Mucosa of descending colon (tissue), 3 donors: ENCODE measurements around the gene FGB. TPM values are rescaled to one million over a fixed set of nuclear protein-coding genes. Genes with fewer than 3 reads are reported as not detected.

Source experiments
- ATAC-seq: fragments of 200-7000 bp; cut with Tn5 transposase; one replicate; pipeline ENCODE4 v1.9.1; 2020; ENCODE audit warnings: mild to moderate bottlenecking, moderate library complexity
- DNase-seq, 3 donors: peaks; one replicate each; pipeline ENCODE4 v3.0.0-alpha.2; 2020
- H3K36me3 ChIP-seq: fragments of 200-600 bp; one replicate; pipeline ENCODE4 v1.8.0; 2021; ENCODE audit warnings: low read depth, mild to moderate bottlenecking
- H3K4me1 ChIP-seq: fragments of 200-600 bp; one replicate; pipeline ENCODE4 v1.8.0; 2021; ENCODE audit warnings: low read depth, mild to moderate bottlenecking
- H3K4me3 ChIP-seq: fragments of 200-600 bp; one replicate; pipeline ENCODE4 v1.8.0; 2021; ENCODE audit warnings: mild to moderate bottlenecking
- H3K9me3 ChIP-seq: fragments of 200-600 bp; one replicate; pipeline ENCODE4 v1.8.0; 2021; ENCODE audit warnings: mild to moderate bottlenecking
- intact Hi-C, 2 donors: fragments of 100-400 bp; cut with DNase I in 1 of 2; cut with micrococcal nuclease in 1 of 2; formaldehyde crosslinking; loops; one replicate each; pipeline versions ENCODE4 v1.11.0 to v1.11.1; 2022; cut with DNase I, micrococcal nuclease
- long read RNA-seq, 2 donors: library from polyadenylated mRNA; unstranded; transcript quantifications; one replicate each; pipeline ENCODE4 v2.0.0, GENCODE V29; 2019 to 2021
- total RNA-seq, 3 donors: library from RNA; stranded (reverse); fragmentation: NEBNext Ultra II Directional in 2 of 3; extraction: Animal tissue kit (Norgen Biotek cat#: 25700) in 2 of 3; gene quantifications; one replicate each; pipeline versions ENCODE4 v1.2.1 to v1.2.4, GENCODE V29; 2021 to 2023
- TF ChIP-seq, protein P1 (sequence below): fragments of 200-600 bp; IDR thresholded peaks from one replicate; pipeline ENCODE4 v1.8.0; 2022; ENCODE audit warnings: antibody characterized with exemption, mild to moderate bottlenecking
- donor health status: DM: no; HTN: no; CAD: no; lungs with moderate emphysema.
- donor health status: DM: no; HTN: no; CAD: no.
- donor health status: DM: no; HTN: yes; CAD: no.

The FGB gene
- 1 to 10 TPM in 1 of 3 donors, under 1 TPM in 1, not detected in 1; 0.63 to 1.0 TPM for total RNA-seq
- long read RNA-seq, donor 1 = 0 reads
- long read RNA-seq, donor 2, partial matches to known transcripts = 0 of 1 reads
- long read RNA-seq, donor 2, other reads (novel, unspliced or antisense) = 0 of 1 reads

DNA sequence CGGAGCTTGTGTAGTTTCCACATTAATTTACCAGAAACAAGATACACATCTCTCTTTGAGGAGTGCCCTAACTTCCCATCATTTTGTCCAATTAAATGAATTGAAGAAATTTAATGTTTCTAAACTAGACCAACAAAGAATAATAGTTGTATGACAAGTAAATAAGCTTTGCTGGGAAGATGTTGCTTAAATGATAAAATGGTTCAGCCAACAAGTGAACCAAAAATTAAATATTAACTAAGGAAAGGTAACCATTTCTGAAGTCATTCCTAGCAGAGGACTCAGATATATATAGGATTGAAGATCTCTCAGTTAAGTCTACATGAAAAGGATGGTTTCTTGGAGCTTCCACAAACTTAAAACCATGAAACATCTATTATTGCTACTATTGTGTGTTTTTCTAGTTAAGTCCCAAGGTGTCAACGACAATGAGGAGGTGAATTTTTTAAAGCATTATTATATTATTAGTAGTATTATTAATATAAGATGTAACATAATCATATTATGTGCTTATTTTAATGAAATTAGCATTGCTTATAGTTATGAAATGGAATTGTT lies at the start of gene FGB:
FGB (plus strand) TSS at position 315 of the 558 bp plus-strand sequence; CDS start at position 323, 8 bp downstream.
- intact Hi-C loops = no loop called here
- H3K4me1 ChIP-seq = peaks cover 6% of the 10 kb centered on the region
- H3K4me3 ChIP-seq = no peak within 1 kb of the TSS
- ATAC-seq (no peak), DNase-seq (no peak)
- TF ChIP-seq, protein P1, sequence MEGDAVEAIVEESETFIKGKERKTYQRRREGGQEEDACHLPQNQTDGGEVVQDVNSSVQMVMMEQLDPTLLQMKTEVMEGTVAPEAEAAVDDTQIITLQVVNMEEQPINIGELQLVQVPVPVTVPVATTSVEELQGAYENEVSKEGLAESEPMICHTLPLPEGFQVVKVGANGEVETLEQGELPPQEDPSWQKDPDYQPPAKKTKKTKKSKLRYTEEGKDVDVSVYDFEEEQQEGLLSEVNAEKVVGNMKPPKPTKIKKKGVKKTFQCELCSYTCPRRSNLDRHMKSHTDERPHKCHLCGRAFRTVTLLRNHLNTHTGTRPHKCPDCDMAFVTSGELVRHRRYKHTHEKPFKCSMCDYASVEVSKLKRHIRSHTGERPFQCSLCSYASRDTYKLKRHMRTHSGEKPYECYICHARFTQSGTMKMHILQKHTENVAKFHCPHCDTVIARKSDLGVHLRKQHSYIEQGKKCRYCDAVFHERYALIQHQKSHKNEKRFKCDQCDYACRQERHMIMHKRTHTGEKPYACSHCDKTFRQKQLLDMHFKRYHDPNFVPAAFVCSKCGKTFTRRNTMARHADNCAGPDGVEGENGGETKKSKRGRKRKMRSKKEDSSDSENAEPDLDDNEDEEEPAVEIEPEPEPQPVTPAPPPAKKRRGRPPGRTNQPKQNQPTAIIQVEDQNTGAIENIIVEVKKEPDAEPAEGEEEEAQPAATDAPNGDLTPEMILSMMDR = no peak
- H3K36me3 ChIP-seq = no peaks in the 10 kb centered on the region
- H3K9me3 ChIP-seq = no peaks in the 10 kb centered on the region

GRCh38 chr4:154516318-154517029 lies 46.3 kb upstream of the FGB start:
- Histone ChIP-seq H3K4me1 (no peaks in the 10 kb centered on the region), H3K36me3 (no peaks in the 10 kb centered on the region), H3K9me3 (no peaks in the 10 kb centered on the region), H3K4me3 (no peak overlapping the region)
- TF ChIP-seq, protein P1 = no peak
- ATAC-seq (no peak), DNase-seq (no peak)
- intact Hi-C loops = no loop called here

DNA sequence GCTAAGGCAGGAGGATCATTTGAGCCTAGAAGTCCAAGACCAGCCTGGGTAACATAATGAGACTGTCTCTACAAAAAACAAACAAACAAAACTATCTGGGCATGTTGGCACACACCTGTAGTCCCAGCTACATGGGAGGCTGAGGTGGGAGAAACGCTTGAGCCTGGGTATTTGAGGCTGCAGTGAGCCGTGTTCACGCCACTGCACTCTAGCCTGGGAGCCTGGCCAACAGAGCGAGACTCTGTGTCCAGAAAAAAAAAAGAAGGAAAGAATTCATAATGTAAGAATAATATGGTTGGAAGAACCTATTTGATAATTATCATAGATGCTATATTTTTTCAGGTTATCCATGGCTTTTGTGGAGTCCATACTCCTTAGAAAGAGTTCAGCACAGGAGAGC lies 45.2 kb upstream of the FGB start:
- TF ChIP-seq, protein P1 = no peak
- Histone ChIP-seq H3K9me3 (no peaks in the 10 kb centered on the region), H3K4me1 (no peaks in the 10 kb centered on the region), H3K4me3 (no peak overlapping the region), H3K36me3 (no peaks in the 10 kb centered on the region)
- intact Hi-C loops = no loop called here
- ATAC-seq = no peak
- DNase-seq = no peak

DNA sequence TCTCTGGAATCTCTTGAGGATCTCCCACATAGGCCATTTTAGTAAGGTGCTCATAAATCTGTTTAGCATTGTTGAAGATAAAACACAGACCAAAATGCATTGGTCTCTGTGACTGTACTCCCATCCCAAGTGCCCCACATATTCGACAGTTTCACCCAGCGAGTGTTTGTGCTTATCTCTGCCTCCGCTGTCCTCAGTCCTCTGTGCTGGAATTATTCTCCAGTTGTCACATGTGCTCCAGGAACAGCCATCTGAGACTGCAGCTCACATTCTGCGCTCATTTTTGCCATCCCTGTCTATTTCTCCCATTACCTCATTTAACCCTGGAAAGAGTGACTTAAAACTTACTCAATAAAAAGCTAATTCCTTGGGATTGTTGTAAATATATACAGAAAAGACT lies 43.6 kb upstream of the FGB start:
- no peaks in the 10 kb centered on the region for H3K4me1 ChIP-seq
- no peaks in the 10 kb centered on the region for H3K36me3 ChIP-seq
- DNase-seq = no peak
- no peak overlapping the region for H3K4me3 ChIP-seq
- TF ChIP-seq, protein P1 = no peak
- intact Hi-C loops = no loop called here
- no peaks in the 10 kb centered on the region for H3K9me3 ChIP-seq
- no peak for ATAC-seq

GRCh38 chr4:154521607-154522006 lies 41.2 kb upstream of the FGB start:
- no peaks in the 10 kb centered on the region for H3K4me1 ChIP-seq
- intact Hi-C loops = no loop called here
- DNase-seq (no peak), ATAC-seq (no peak)
- no peaks in the 10 kb centered on the region for H3K9me3 ChIP-seq
- H3K4me3 ChIP-seq = no peak overlapping the region
- TF ChIP-seq, protein P1 = no peak
- H3K36me3 ChIP-seq = no peaks in the 10 kb centered on the region
